Amniotic stem cell (primary cell): Measurements from ENCODE around the gene C3.
"Not testable (repeated sequence)": the region's sequence is repeated elsewhere in the genome, so short reads cannot be mapped to it uniquely, and the experiment has no call there.

Experiments
- DNase-seq: peaks from one replicate; lab custom pipeline; 2025; lab: John Stamatoyannopoulos, UW

C3 gene

GRCh38 chr19:6720369-6721137, at the start of gene C3:
TSS of gene C3 (minus strand) at chr19:6720650. CDS start at chr19:6720589, 61 bp downstream.
- no peak for DNase-seq

- no peak for DNase-seq
Observed at GRCh38 chr19:6769006-6769619, 48.7 kb upstream of the C3 start.

- DNase-seq = no peak
Observed at GRCh38 chr19:6768236-6768785, 47.9 kb upstream of the C3 start.

- no peak for DNase-seq
Observed at GRCh38 chr19:6767357-6768235, 47.1 kb upstream of the C3 start, which contains the start of gene SH2D3A. TSS of gene SH2D3A (minus strand) at chr19:6767435. CDS start at chr19:6763748, 3,687 bp downstream.

GRCh38 chr19:6767081-6767356, 46.6 kb upstream of the C3 start:
- DNase-seq = no peak

- DNase-seq = no peak
Observed at GRCh38 chr19:6766357-6767080, 46.1 kb upstream of the C3 start.

GRCh38 chr19:6765738-6766356, 45.4 kb upstream of the C3 start:
- DNase-seq = no peak

GRCh38 chr19:6762253-6762797, 41.9 kb upstream of the C3 start:
- not testable (repeated sequence) for DNase-seq

- no peak for DNase-seq
Observed at GRCh38 chr19:6761053-6761676, 40.7 kb upstream of the C3 start.

GRCh38 chr19:6760606-6761005, 40.2 kb upstream of the C3 start:
- no peak for DNase-seq

GRCh38 chr19:6754653-6755463, 34.4 kb upstream of the C3 start:
- DNase-seq = no peak

GRCh38 chr19:6754136-6754535, 33.7 kb upstream of the C3 start:
- no peak for DNase-seq

- DNase-seq = no peak
Observed at GRCh38 chr19:6753178-6754031, 33.0 kb upstream of the C3 start.

- DNase-seq = no peak
Observed at GRCh38 chr19:6752256-6753177, 32.1 kb upstream of the C3 start.

- no peak for DNase-seq
Observed at GRCh38 chr19:6751189-6751588, 30.7 kb upstream of the C3 start.

GRCh38 chr19:6750062-6750461, 29.6 kb upstream of the C3 start:
- DNase-seq = no peak

GRCh38 chr19:6748543-6748942, 28.1 kb upstream of the C3 start:
- DNase-seq = not testable (repeated sequence)

GRCh38 chr19:6745965-6746364, 25.5 kb upstream of the C3 start:
- no peak for DNase-seq
